Inflammatory macrophage (primary cell): ENCODE results near the gene DESI2.

Experiments
- DNase-seq, 2 donors: peaks; one replicate each; pipeline ENCODE4 v3.0.0-alpha.2; 2020 to 2022

Gene DESI2

GRCh38 chr1:244757091-244757939, 104.4 kb downstream of the DESI2 start:
- DNase-seq = no peak
